Measurements from ENCODE around the gene PIP5K1B. TPM values are rescaled to one million over a fixed set of nuclear protein-coding genes. Genes with fewer than 3 reads are reported as not detected.
A peak's percentile ranks its signal among the peaks of the same experiment; 100 is the strongest.

Gene PIP5K1B
- total RNA-seq, 1 experiment from 2014 or later: 5.2 TPM

GRCh38 chr9:68685213-68685612 is 19.8 kb upstream of the PIP5K1B start (continued):
- TF ChIP-seq, protein P1, sequence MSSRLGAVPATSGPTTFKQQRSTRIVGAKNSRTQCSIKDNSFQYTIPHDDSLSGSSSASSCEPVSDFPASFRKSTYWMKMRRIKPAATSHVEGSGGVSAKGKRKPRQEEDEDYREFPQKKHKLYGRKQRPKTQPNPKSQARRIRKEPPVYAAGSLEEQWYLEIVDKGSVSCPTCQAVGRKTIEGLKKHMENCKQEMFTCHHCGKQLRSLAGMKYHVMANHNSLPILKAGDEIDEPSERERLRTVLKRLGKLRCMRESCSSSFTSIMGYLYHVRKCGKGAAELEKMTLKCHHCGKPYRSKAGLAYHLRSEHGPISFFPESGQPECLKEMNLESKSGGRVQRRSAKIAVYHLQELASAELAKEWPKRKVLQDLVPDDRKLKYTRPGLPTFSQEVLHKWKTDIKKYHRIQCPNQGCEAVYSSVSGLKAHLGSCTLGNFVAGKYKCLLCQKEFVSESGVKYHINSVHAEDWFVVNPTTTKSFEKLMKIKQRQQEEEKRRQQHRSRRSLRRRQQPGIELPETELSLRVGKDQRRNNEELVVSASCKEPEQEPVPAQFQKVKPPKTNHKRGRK (CRISPR knock-in tag; IDR thresholded peaks at IDR 0.05; ENCODE audit: borderline replicate concordance): no peak
- no peak for TF ChIP-seq ZNF263 (CRISPR knock-in tag; IDR thresholded peaks at IDR 0.05; ENCODE audit: low read depth)

- Mint-ChIP-seq H3K36me3 (no peaks in the 10 kb centered on the region), H3K9me3 (no peaks in the 10 kb centered on the region), H3K27me3 (ENCODE audit: low read depth) (peaks cover 4% of the 10 kb centered on the region; the same call in 1 of the 2 replicates), H3K27ac (no peak overlapping the region), H3K4me1 (peaks cover 12% of the 10 kb centered on the region), H3K4me3 (no peak overlapping the region)
- CTCF ChIA-PET: interaction anchor here (0.6 to 1.4 kb wide), 18 partner anchors 9 to 358 kb away, joined by 3 to 7 read pairs (median 4); no protein-coding TSS in a partner anchor
- DNase-seq (ENCODE audit: low spot score): peak; percentile 51
- POLR2A ChIA-PET: no interaction called here
- TF ChIP-seq, protein P2, sequence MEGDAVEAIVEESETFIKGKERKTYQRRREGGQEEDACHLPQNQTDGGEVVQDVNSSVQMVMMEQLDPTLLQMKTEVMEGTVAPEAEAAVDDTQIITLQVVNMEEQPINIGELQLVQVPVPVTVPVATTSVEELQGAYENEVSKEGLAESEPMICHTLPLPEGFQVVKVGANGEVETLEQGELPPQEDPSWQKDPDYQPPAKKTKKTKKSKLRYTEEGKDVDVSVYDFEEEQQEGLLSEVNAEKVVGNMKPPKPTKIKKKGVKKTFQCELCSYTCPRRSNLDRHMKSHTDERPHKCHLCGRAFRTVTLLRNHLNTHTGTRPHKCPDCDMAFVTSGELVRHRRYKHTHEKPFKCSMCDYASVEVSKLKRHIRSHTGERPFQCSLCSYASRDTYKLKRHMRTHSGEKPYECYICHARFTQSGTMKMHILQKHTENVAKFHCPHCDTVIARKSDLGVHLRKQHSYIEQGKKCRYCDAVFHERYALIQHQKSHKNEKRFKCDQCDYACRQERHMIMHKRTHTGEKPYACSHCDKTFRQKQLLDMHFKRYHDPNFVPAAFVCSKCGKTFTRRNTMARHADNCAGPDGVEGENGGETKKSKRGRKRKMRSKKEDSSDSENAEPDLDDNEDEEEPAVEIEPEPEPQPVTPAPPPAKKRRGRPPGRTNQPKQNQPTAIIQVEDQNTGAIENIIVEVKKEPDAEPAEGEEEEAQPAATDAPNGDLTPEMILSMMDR (IDR thresholded peaks at IDR 0.05): 0 out of 2 replicates have a peak, but pooled peaks have one; percentile 22
- TF ChIP-seq ATF3 (CRISPR knock-in tag; conservative IDR thresholded peaks at IDR 0.05): no peak
- ATAC-seq: peak; percentile 94
Measured at GRCh38 chr9:68685770-68686169, 19.3 kb upstream of the PIP5K1B start.

DNA sequence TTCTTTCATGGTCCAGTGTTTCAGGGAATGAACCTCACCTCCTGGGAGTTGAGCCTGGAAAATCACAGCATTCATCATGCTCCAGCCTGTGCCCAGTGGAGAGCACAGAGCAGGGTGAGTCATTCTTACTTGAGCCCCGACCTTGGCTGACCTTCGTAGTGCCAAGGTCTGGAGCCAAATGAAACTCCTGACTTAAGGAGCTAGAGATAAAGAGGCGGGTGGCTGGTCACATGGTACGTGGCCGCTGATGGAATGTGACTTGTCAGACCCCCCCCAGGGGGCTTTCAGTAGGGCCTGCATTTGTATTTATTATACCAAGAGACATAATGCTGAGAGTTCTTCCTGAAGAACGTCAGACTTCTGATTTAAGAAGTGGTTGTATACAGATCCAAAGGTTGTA is 15.0 kb upstream of the PIP5K1B start:
- TF ChIP-seq USF2 (CRISPR knock-in tag; IDR thresholded peaks at IDR 0.05) (0 out of 2 replicates have a peak, but pooled peaks have one; percentile 23), GRHL2 (CRISPR knock-in tag; IDR thresholded peaks at IDR 0.05; ENCODE audit: insufficient replicate concordance, severe bottlenecking) (no peak), RORB (CRISPR knock-in tag; IDR thresholded peaks at IDR 0.05) (no peak), FOXP1 (CRISPR knock-in tag; IDR thresholded peaks at IDR 0.05; ENCODE audit: borderline replicate concordance) (no peak), PRDM15 (CRISPR knock-in tag; IDR thresholded peaks at IDR 0.05) (no peak), ESRRA (CRISPR knock-in tag; IDR thresholded peaks at IDR 0.05; ENCODE audit: borderline replicate concordance) (peak; percentile 52; the same call in 1 of the 2 replicates)
- ChIA-PET POLR2A (interaction anchor here (1.4 kb wide), 1 partner anchor 15 kb away, joined by 4 read pairs; the partner anchor contains the start of gene PIP5K1B), CTCF (interaction anchor here (0.7 to 1.0 kb wide), 3 partner anchors 14 to 155 kb away, joined by 3 to 4 read pairs (median 3); no protein-coding TSS in a partner anchor)
- Mint-ChIP-seq H3K27me3 (ENCODE audit: low read depth) (no peaks in the 10 kb centered on the region; the same call in 1 of the 2 replicates), H3K36me3 (no peaks in the 10 kb centered on the region), H3K9me3 (no peaks in the 10 kb centered on the region), H3K4me1 (peaks cover 7% of the 10 kb centered on the region), H3K4me3 (no peak overlapping the region), H3K27ac (no peak overlapping the region)
- peak; percentile 60; the same call in 1 of the 2 replicates for ATAC-seq
- DNase-seq (ENCODE audit: low spot score): peak; percentile 24

DNA sequence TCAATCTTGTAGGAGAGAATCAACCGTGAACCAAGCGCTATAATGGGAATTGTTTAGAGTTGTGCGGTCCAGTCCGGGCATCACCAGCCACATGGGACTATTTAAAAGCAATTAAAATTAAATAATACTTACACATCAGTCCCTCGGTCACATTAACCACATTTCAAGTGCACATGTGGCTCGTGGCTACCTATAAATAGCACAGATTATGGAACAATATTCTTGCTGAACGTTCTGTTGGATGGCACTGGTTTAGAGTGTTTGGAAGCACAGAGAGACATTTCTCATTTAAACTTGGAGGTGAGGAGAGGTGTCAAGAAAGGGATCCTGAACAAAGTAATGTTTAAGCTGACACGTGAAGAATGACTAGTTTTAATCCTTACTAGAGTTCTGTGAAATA is 12.5 kb upstream of the PIP5K1B start:
- DNase-seq (ENCODE audit: low spot score): no peak
- CTCF ChIA-PET: no interaction called here
- TF ChIP-seq CDX4 (CRISPR knock-in tag; IDR thresholded peaks at IDR 0.05; ENCODE audit: borderline replicate concordance): no peak
- TF ChIP-seq, protein P3, sequence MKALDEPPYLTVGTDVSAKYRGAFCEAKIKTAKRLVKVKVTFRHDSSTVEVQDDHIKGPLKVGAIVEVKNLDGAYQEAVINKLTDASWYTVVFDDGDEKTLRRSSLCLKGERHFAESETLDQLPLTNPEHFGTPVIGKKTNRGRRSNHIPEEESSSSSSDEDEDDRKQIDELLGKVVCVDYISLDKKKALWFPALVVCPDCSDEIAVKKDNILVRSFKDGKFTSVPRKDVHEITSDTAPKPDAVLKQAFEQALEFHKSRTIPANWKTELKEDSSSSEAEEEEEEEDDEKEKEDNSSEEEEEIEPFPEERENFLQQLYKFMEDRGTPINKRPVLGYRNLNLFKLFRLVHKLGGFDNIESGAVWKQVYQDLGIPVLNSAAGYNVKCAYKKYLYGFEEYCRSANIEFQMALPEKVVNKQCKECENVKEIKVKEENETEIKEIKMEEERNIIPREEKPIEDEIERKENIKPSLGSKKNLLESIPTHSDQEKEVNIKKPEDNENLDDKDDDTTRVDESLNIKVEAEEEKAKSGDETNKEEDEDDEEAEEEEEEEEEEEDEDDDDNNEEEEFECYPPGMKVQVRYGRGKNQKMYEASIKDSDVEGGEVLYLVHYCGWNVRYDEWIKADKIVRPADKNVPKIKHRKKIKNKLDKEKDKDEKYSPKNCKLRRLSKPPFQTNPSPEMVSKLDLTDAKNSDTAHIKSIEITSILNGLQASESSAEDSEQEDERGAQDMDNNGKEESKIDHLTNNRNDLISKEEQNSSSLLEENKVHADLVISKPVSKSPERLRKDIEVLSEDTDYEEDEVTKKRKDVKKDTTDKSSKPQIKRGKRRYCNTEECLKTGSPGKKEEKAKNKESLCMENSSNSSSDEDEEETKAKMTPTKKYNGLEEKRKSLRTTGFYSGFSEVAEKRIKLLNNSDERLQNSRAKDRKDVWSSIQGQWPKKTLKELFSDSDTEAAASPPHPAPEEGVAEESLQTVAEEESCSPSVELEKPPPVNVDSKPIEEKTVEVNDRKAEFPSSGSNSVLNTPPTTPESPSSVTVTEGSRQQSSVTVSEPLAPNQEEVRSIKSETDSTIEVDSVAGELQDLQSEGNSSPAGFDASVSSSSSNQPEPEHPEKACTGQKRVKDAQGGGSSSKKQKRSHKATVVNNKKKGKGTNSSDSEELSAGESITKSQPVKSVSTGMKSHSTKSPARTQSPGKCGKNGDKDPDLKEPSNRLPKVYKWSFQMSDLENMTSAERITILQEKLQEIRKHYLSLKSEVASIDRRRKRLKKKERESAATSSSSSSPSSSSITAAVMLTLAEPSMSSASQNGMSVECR (CRISPR knock-in tag; IDR thresholded peaks at IDR 0.05; ENCODE audit: borderline replicate concordance): no peak
- no peak for TF ChIP-seq HMGA2 (CRISPR knock-in tag; IDR thresholded peaks at IDR 0.05)
- no peak for TF ChIP-seq GABPB1 (CRISPR knock-in tag; IDR thresholded peaks at IDR 0.05)
- TF ChIP-seq CBFB (CRISPR knock-in tag; IDR thresholded peaks at IDR 0.05; ENCODE audit: low read depth): no peak
- no peak for TF ChIP-seq ZNF263 (CRISPR knock-in tag; IDR thresholded peaks at IDR 0.05; ENCODE audit: low read depth)

More for the DNA sequence above, 12.5 kb upstream of the PIP5K1B start:
- H3K27me3 Mint-ChIP-seq (ENCODE audit: low read depth): no peaks in the 10 kb centered on the region; the same call in 1 of the 2 replicates
- no peaks in the 10 kb centered on the region for H3K36me3 Mint-ChIP-seq
- H3K27ac Mint-ChIP-seq: no peak overlapping the region
- peaks cover 7% of the 10 kb centered on the region; the same call in 1 of the 2 replicates for H3K9me3 Mint-ChIP-seq
- POLR2A ChIA-PET: no interaction called here
- H3K4me3 Mint-ChIP-seq: no peak overlapping the region
- ATAC-seq: no peak
- H3K4me1 Mint-ChIP-seq: peaks cover 7% of the 10 kb centered on the region

Data from WTC11 (cell line).